Endodermal cell (in vitro differentiated cells): Measurements from ENCODE around the gene TPX2. TPM values are rescaled to one million over a fixed set of nuclear protein-coding genes. Genes with fewer than 3 reads are reported as not detected.

ENCODE experiments used
- DNase-seq: peaks from one replicate; pipeline ENCODE4 v3.0.0-alpha.2; 2017
- H3K27ac ChIP-seq: 2 replicates; pipeline ENCODE4 v1.5.1; 2013; ENCODE audit warnings: mild to moderate bottlenecking, low read depth, low read length, moderate library complexity
- H3K27me3 ChIP-seq: 2 replicates; pipeline ENCODE4 v1.6.1; 2013; ENCODE audit warnings: mild to moderate bottlenecking, low read length, moderate library complexity; ENCODE audit not compliant: insufficient read depth, control insufficient read depth, poor library complexity, severe bottlenecking
- H3K36me3 ChIP-seq: 2 replicates; pipeline ENCODE4 v1.7.0; 2013; ENCODE audit warnings: mild to moderate bottlenecking, low read length, moderate library complexity; ENCODE audit not compliant: control insufficient read depth, insufficient read depth
- H3K4me1 ChIP-seq: one replicate; pipeline ENCODE4 v1.7.0; 2013; ENCODE audit warnings: low read length; ENCODE audit not compliant: control insufficient read depth, insufficient read depth
- H3K4me3 ChIP-seq: 2 replicates; pipeline ENCODE4 v1.5.1; 2013; ENCODE audit warnings: mild to moderate bottlenecking, low read length, moderate library complexity
- H3K9ac ChIP-seq: 2 replicates; pipeline ENCODE4 v1.6.1; 2013; ENCODE audit warnings: mild to moderate bottlenecking, low read length, moderate library complexity; ENCODE audit not compliant: poor library complexity, severe bottlenecking; ENCODE audit errors: extremely low read depth
- H3K9me3 ChIP-seq: 2 replicates; pipeline ENCODE4 v1.6.1; 2013; ENCODE audit warnings: mild to moderate bottlenecking, low read length, moderate library complexity; ENCODE audit not compliant: control insufficient read depth
- H3K27ac Mint-ChIP-seq: 2 replicates; pipeline ENCODE4 v1.8.0; 2020; ENCODE audit warnings: mixed read lengths
- H3K27me3 Mint-ChIP-seq: 2 replicates; pipeline ENCODE4 v1.8.0; 2021; ENCODE audit warnings: mild to moderate bottlenecking, mixed read lengths; ENCODE audit not compliant: insufficient read depth
- H3K36me3 Mint-ChIP-seq: 2 replicates; pipeline ENCODE4 v1.8.0; 2020; ENCODE audit warnings: low read depth, mixed read lengths
- H3K4me1 Mint-ChIP-seq: 2 replicates; pipeline ENCODE4 v1.8.0; 2020; ENCODE audit warnings: mixed read lengths
- H3K4me3 Mint-ChIP-seq: 2 replicates; pipeline ENCODE4 v1.8.0; 2020; ENCODE audit warnings: mild to moderate bottlenecking, moderate library complexity, mixed read lengths
- H3K9me3 Mint-ChIP-seq: 2 replicates; pipeline ENCODE4 v1.8.0; 2020; ENCODE audit warnings: mild to moderate bottlenecking, mixed read lengths
- WGBS, 2 experiments: methylation state at CpG; one replicate each; pipeline versions ENCODE4 v1.1.5 to v1.1.7; 2013; ENCODE audit warnings: missing lambda C conversion rate in 2 of 2, mixed read lengths in 1 of 2; ENCODE audit not compliant: insufficient coverage in 1 of 2, insufficient read length in 1 of 2; 5-methylcytosine and 5-hydroxymethylcytosine counted together
- total RNA-seq, 2 donors: library from RNA; stranded (reverse); fragmentation: NEBNext Ultra II Directional in 1 of 2; extraction: Animal tissue kit (Norgen Biotek cat#: 25700) in 1 of 2; gene quantifications; 2 replicates in 1 of 2; 3 replicates in 1 of 2; pipeline ENCODE4 v1.2.1, GENCODE V29; 2021
- TF ChIP-seq, protein P1 (sequence below): fragments of 200-600 bp; sonication (generic); conservative IDR thresholded peaks from 2 replicates; pipeline ENCODE4 v1.5.0; 2021; ENCODE audit warnings: antibody characterized with exemption, mild to moderate bottlenecking

The TPX2 gene
- total RNA-seq, 2 donors from 2014 or later: 108 to 118 TPM

DNA sequence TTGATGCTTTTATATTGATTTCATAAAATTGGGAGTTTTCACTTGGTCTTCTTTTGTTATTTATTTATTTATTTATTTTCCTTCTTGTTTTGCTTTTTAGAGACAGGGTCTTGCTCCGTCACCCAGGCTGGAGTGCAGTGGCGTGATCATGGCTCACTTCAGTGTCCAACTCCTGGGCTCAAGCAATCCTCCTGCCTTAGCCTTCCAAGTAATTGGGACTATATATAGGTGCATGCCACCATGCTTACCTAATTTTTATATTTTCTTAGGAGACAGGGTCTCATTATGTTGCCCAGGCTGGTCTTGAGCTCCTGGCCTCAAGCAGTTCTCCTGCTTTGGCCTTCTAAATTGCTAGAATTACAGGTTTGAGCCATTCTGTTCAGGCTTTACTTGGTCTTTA lies 41.7 kb downstream of the TPX2 start:
- H3K9me3 ChIP-seq: no peaks in the 10 kb centered on the region
- TF ChIP-seq, protein P1, sequence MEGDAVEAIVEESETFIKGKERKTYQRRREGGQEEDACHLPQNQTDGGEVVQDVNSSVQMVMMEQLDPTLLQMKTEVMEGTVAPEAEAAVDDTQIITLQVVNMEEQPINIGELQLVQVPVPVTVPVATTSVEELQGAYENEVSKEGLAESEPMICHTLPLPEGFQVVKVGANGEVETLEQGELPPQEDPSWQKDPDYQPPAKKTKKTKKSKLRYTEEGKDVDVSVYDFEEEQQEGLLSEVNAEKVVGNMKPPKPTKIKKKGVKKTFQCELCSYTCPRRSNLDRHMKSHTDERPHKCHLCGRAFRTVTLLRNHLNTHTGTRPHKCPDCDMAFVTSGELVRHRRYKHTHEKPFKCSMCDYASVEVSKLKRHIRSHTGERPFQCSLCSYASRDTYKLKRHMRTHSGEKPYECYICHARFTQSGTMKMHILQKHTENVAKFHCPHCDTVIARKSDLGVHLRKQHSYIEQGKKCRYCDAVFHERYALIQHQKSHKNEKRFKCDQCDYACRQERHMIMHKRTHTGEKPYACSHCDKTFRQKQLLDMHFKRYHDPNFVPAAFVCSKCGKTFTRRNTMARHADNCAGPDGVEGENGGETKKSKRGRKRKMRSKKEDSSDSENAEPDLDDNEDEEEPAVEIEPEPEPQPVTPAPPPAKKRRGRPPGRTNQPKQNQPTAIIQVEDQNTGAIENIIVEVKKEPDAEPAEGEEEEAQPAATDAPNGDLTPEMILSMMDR: no peak
- no peaks in the 10 kb centered on the region for H3K4me1 ChIP-seq
- no peak overlapping the region for H3K27ac ChIP-seq
- no peaks in the 10 kb centered on the region for H3K27me3 Mint-ChIP-seq
- H3K4me3 ChIP-seq: no peak overlapping the region
- H3K4me3 Mint-ChIP-seq: no peak overlapping the region
- H3K27me3 ChIP-seq: no peaks in the 10 kb centered on the region
- H3K27ac Mint-ChIP-seq: no peak overlapping the region
- H3K4me1 Mint-ChIP-seq: peaks cover 11% of the 10 kb centered on the region
- peaks cover 86% of the 10 kb centered on the region for H3K36me3 ChIP-seq
- H3K9me3 Mint-ChIP-seq: no peaks in the 10 kb centered on the region
- H3K9ac ChIP-seq: no peak overlapping the region
- H3K36me3 Mint-ChIP-seq: peaks cover 71% of the 10 kb centered on the region
- no peak for DNase-seq
- 94 to 100% methylated on average over 2 of the region's 2 CpGs for WGBS, 2 experiments

DNA sequence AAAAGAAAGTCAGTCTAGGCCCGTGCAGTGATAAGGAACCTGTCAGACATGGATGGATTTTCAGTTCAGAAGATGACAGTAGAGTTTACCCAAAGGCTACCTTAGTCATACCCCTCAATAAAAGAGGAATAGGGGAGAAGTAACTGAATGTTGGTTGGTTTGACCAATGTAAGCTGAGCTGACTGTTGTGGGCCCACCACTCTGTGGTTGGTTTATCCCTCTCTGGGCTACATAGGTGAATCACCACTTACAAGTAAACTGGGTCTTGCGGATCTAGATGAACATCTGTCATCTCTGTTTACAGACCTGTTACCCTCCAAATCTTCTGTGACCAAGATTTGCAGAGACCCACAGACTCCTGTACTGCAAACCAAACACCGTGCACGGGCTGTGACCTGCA lies 42.9 kb downstream of the TPX2 start:
- Mint-ChIP-seq H3K9me3 (no peaks in the 10 kb centered on the region), H3K27me3 (no peaks in the 10 kb centered on the region), H3K4me1 (peaks cover 11% of the 10 kb centered on the region), H3K4me3 (no peak overlapping the region), H3K27ac (no peak overlapping the region), H3K36me3 (peaks cover 72% of the 10 kb centered on the region)
- Histone ChIP-seq H3K9ac (no peak overlapping the region), H3K36me3 (peaks cover 90% of the 10 kb centered on the region), H3K4me3 (no peak overlapping the region), H3K27ac (no peak overlapping the region), H3K4me1 (no peaks in the 10 kb centered on the region), H3K27me3 (no peaks in the 10 kb centered on the region), H3K9me3 (no peaks in the 10 kb centered on the region)
- DNase-seq: no peak
- TF ChIP-seq, protein P1: no peak
- 92% methylated on average over 4 of the region's 4 CpGs for whole genome bisulfite sequencing, 2 experiments

DNA sequence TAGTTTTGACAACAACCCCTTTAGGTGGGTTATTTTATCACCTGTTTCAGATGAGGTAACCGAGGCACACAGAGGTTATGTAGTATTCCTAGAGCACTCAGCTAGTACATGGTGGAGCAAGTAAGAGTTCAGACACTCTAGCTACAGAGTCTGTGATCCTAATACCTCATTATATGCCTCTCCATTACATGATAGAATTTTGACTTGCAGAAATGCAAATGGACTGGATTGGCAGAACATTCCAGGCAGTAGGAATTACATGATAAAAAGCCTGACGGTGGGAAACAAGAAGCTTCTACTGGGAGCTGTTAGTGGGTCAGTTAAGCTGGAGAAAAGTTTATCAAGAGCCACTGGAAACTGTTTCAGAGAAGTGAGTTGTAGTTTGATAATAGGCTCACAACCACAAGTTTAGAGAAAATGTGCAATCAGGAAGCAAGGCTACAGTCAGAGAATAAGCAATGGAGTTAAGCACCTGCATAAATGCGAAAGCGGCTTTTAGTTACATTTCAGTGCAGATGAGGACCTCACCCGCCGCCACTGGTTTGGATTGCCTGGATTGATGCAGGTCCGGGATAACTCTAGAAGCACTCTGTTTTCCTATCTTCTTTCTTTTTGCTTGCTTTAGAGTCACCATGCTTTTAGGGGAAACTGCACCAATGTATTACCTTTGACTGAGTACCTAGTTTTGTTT lies 45.4 kb downstream of the TPX2 start:
- Mint-ChIP-seq H3K4me3 (no peak overlapping the region), H3K27me3 (no peaks in the 10 kb centered on the region), H3K4me1 (peaks cover 14% of the 10 kb centered on the region), H3K9me3 (no peaks in the 10 kb centered on the region), H3K36me3 (peaks cover 66% of the 10 kb centered on the region), H3K27ac (no peak overlapping the region)
- Histone ChIP-seq H3K4me1 (no peaks in the 10 kb centered on the region), H3K4me3 (no peak overlapping the region), H3K9ac (no peak overlapping the region), H3K27me3 (no peaks in the 10 kb centered on the region), H3K36me3 (peaks cover 87% of the 10 kb centered on the region), H3K9me3 (no peaks in the 10 kb centered on the region), H3K27ac (no peak overlapping the region)
- TF ChIP-seq, protein P1: no peak
- 95 to 97% methylated on average over 6 to 7 of the region's 7 CpGs for WGBS, 2 experiments
- no peak for DNase-seq
